ENCODE measurements around the gene NCKAP5.

Gene NCKAP5

DNA sequence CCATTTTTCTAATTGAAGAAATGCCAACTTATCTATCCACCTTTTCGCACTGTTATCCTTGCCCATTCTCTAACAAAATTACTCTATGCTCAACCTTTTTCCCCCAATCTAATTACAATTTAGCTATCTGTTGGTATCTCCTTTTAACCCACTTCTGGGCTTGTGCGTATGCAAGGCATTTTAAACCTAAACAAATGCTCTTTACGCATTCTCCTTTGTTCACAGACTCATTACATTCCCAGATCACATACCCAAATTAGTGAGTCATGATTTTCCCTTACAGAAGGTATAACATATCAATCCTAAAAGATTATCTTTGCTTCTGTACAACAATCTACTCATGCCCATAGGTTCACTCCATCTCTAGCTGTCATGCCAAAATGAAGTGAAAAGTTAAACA lies 826.5 kb downstream of the NCKAP5 start:
- H3K27me3 ChIP-seq (ENCODE audit: insufficient read depth, low read length) = no peaks in the 10 kb centered on the region
- H3K27ac ChIP-seq (ENCODE audit: low read depth, low read length, poor library complexity, severe bottlenecking) = no peak overlapping the region
- no peaks in the 10 kb centered on the region for H3F3A ChIP-seq (ENCODE audit: insufficient read depth, low read length)
- TF ChIP-seq EZH2 (IDR thresholded peaks at IDR 0.05; ENCODE audit: borderline replicate concordance, low read length) = no peak
- TF ChIP-seq, protein P1, sequence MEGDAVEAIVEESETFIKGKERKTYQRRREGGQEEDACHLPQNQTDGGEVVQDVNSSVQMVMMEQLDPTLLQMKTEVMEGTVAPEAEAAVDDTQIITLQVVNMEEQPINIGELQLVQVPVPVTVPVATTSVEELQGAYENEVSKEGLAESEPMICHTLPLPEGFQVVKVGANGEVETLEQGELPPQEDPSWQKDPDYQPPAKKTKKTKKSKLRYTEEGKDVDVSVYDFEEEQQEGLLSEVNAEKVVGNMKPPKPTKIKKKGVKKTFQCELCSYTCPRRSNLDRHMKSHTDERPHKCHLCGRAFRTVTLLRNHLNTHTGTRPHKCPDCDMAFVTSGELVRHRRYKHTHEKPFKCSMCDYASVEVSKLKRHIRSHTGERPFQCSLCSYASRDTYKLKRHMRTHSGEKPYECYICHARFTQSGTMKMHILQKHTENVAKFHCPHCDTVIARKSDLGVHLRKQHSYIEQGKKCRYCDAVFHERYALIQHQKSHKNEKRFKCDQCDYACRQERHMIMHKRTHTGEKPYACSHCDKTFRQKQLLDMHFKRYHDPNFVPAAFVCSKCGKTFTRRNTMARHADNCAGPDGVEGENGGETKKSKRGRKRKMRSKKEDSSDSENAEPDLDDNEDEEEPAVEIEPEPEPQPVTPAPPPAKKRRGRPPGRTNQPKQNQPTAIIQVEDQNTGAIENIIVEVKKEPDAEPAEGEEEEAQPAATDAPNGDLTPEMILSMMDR (IDR thresholded peaks at IDR 0.05; ENCODE audit: low read length) = no peak
- no peak overlapping the region for H2AFZ ChIP-seq (ENCODE audit: low read length)
- H3K4me1 ChIP-seq (ENCODE audit: insufficient read depth, low read length, severe bottlenecking) = no peaks in the 10 kb centered on the region
- H4K20me1 ChIP-seq (ENCODE audit: insufficient read depth, low read length) = no peaks in the 10 kb centered on the region
- no peaks in the 10 kb centered on the region for H3K9me3 ChIP-seq (ENCODE audit: low read length)
- no peak overlapping the region for H3K4me3 ChIP-seq (ENCODE audit: low read depth, low read length, poor library complexity, severe bottlenecking)
- H3K36me3 ChIP-seq (ENCODE audit: insufficient read depth, low read length) = no peaks in the 10 kb centered on the region
- no peak overlapping the region for H3K9ac ChIP-seq (ENCODE audit: low read length)
- H3K4me2 ChIP-seq (ENCODE audit: low read length) = no peak overlapping the region
- no peaks in the 10 kb centered on the region for H3K9me2 ChIP-seq (ENCODE audit: low read depth, low read length)
- H3K79me2 ChIP-seq (ENCODE audit: insufficient read depth, low read length) = no peaks in the 10 kb centered on the region

DNA sequence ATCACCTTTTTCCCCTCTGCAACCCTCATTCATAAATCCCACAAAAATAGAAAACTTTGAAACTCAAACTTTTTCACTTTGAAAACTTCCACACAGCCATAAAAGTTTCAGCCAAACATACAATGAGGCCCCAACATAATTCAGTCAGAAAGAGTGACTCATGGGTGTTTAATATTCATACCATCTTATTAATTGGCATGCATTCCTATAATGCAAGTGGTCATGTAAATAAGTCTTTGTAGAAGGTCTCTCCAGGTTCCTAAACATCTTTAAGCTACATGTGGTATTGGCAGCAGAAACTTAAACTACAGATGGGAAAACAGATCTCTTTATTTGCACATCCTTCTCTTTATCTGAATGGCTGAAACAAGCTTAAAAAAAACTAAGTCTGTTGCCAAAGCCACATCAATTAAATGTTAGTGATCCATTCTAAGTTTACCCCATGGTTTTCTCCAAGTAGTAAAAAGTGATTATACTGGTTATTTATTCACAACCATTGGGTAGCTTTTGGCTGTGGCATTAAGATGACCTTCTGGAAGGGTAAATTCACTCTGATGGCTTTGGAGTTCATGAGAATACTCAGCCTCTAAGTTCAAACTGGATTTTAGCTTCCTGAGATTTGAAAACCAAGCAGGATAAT lies 828.1 kb downstream of the NCKAP5 start:
- Histone ChIP-seq H3K9ac (ENCODE audit: low read length) (no peak overlapping the region), H3F3A (ENCODE audit: insufficient read depth, low read length) (no peaks in the 10 kb centered on the region), H3K27me3 (ENCODE audit: insufficient read depth, low read length) (no peaks in the 10 kb centered on the region), H3K4me1 (ENCODE audit: insufficient read depth, low read length, severe bottlenecking) (no peaks in the 10 kb centered on the region), H3K27ac (ENCODE audit: low read depth, low read length, poor library complexity, severe bottlenecking) (no peak overlapping the region), H2AFZ (ENCODE audit: low read length) (no peak overlapping the region), H3K4me3 (ENCODE audit: low read depth, low read length, poor library complexity, severe bottlenecking) (no peak overlapping the region), H3K79me2 (ENCODE audit: insufficient read depth, low read length) (no peaks in the 10 kb centered on the region), H3K36me3 (ENCODE audit: insufficient read depth, low read length) (no peaks in the 10 kb centered on the region), H3K4me2 (ENCODE audit: low read length) (no peak overlapping the region), H4K20me1 (ENCODE audit: insufficient read depth, low read length) (no peaks in the 10 kb centered on the region), H3K9me3 (ENCODE audit: low read length) (no peaks in the 10 kb centered on the region), H3K9me2 (ENCODE audit: low read depth, low read length) (no peaks in the 10 kb centered on the region)
- TF ChIP-seq EZH2 (IDR thresholded peaks at IDR 0.05; ENCODE audit: borderline replicate concordance, low read length) = no peak
- TF ChIP-seq, protein P1 (IDR thresholded peaks at IDR 0.05; ENCODE audit: low read length) = no peak

DNA sequence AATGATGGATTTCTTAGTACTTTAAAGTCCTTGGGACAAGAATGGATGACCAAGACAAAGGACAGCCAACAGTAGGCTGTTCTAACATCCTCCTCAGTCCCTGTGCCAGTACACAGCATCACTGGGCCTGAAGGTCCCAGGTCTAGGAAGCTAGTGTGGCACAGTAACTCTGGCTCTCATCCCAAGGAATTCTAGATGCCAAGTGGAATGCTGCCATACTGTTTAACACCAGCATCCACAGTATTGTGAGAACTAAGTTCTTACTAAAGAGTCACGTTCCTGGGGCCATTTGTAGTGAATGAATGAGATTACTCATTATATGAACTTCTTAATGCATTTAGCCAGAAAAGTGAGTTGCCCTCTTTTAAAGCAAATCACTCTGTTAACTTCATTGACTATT lies 830.0 kb downstream of the NCKAP5 start:
- Histone ChIP-seq H4K20me1 (ENCODE audit: insufficient read depth, low read length) (no peaks in the 10 kb centered on the region), H3K36me3 (ENCODE audit: insufficient read depth, low read length) (no peaks in the 10 kb centered on the region), H3K4me3 (ENCODE audit: low read depth, low read length, poor library complexity, severe bottlenecking) (no peak overlapping the region), H3K4me1 (ENCODE audit: insufficient read depth, low read length, severe bottlenecking) (no peaks in the 10 kb centered on the region), H3F3A (ENCODE audit: insufficient read depth, low read length) (no peaks in the 10 kb centered on the region), H2AFZ (ENCODE audit: low read length) (no peak overlapping the region), H3K4me2 (ENCODE audit: low read length) (no peak overlapping the region), H3K27ac (ENCODE audit: low read depth, low read length, poor library complexity, severe bottlenecking) (no peak overlapping the region), H3K27me3 (ENCODE audit: insufficient read depth, low read length) (no peaks in the 10 kb centered on the region), H3K79me2 (ENCODE audit: insufficient read depth, low read length) (no peaks in the 10 kb centered on the region), H3K9me2 (ENCODE audit: low read depth, low read length) (no peaks in the 10 kb centered on the region), H3K9ac (ENCODE audit: low read length) (no peak overlapping the region), H3K9me3 (ENCODE audit: low read length) (no peaks in the 10 kb centered on the region)
- TF ChIP-seq, protein P1 (IDR thresholded peaks at IDR 0.05; ENCODE audit: low read length) = no peak
- no peak for TF ChIP-seq EZH2 (IDR thresholded peaks at IDR 0.05; ENCODE audit: borderline replicate concordance, low read length)
